Measurements from ENCODE around the gene GABRA6. TPM values are rescaled to one million over a fixed set of nuclear protein-coding genes. Genes with fewer than 3 reads are reported as not detected.
"Not testable (repeated sequence)": the region's sequence is repeated elsewhere in the genome, so short reads cannot be mapped to it uniquely, and the experiment has no call there.

Gene GABRA6
- not detected for total RNA-seq
- long read RNA-seq, result 0 reads

- intact Hi-C loops (cut with DNase I), result no loop called here
- DNase-seq (no peak), ATAC-seq (no peak)
Observed at GRCh38 chr5:161685461-161685860, at the start of gene GABRA6. Gene GABRA6 (plus strand): TSS chr5:161685721. CDS start chr5:161685990, 269 bp downstream.

DNA sequence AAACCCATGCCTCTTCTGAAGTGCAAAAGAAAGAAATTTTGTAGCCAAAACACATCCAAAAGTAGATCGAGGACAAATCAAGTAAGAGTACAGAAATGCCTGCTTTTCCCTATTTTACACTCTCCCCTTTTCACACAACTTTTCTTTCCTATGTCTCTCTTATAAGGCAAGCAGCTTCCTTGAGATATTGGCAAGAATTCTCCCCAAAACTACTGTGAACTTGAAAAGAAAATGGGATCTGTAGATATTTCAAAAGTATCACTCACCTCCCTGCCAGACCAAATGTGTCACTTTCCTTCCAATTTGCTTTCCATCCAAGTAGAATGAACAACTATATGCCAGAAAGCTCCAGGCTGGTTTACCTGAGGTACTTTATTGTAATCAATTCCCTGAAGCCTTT is 47.9 kb upstream of the GABRA6 start:
- intact Hi-C loops (cut with DNase I), result no loop called here
- no peak for ATAC-seq
- no peak for DNase-seq

DNA sequence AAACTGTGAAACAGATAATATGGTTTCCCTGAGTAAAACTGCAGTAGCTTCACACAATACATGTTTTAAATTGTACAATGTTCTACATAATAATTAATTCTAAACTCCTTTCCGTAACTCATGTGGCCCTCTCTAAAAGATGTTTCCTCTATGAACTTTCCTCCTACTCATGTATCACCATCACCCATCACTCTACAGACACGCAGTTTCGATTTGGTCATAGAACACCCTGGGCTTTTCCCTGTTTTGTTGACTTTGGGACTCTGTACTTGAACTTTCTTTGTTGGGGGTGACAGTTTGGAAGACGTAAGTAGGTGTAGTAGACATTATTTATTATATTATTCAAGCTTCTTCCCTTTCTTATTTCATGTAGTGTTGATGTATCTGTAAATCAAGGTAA is 44.1 kb upstream of the GABRA6 start:
- DNase-seq (no peak), ATAC-seq (no peak)
- intact Hi-C loops (cut with DNase I), result no loop called here

- DNase-seq, result no peak
- intact Hi-C loops (cut with DNase I), result no loop called here
- no peak for ATAC-seq
Observed at GRCh38 chr5:161645264-161645663, 40.3 kb upstream of the GABRA6 start.

DNA sequence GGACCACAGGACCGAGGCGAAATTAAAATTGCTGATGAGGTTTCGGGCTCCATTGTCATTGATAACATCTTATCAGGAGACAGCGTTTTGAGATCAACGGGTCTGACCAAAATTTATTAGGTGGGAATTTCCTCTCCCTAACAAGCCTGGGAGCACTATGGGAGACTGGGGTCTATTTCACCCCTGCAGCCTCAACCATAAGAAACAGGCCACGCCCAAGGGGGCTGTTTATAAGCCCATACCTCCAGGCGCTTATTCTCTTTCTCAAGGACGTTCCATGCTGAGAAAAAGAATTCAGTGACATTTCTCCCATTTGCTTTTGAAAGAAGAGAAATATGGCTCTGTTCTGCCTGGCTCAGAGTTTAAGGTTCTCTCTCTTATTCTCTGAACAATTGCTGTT is 33.6 kb upstream of the GABRA6 start:
- ATAC-seq; intact Hi-C loops (cut with DNase I); DNase-seq: not testable (repeated sequence)

GRCh38 chr5:161660806-161661205 is 24.7 kb upstream of the GABRA6 start:
- no peak for DNase-seq
- intact Hi-C loops (cut with DNase I), result no loop called here

GRCh38 chr5:161663431-161663830 is 22.1 kb upstream of the GABRA6 start:
- intact Hi-C loops (cut with DNase I), result no loop called here
- ATAC-seq (no peak), DNase-seq (no peak)

More at GRCh38 chr5:161660806-161661205, 24.7 kb upstream of the GABRA6 start:
- ATAC-seq, result no peak

DNA sequence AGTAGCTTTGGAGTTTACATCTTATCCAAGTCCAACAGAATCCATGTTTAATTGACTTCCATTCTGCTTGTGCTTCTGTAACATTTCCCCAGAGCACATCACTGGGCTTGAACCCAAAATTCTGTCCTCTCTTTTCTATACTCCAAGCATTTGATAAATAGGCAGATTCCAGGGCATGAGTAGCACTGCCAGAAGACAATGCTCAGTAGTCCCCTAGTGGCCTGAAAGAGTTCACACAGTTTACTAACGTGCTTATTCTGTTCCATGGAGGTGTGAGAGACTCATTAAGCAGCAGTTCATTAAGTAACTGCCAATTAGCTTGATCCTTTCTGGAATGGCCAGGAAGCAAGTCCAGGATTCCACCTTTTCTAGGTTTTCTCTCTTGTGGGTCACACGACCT is 9.4 kb upstream of the GABRA6 start:
- DNase-seq (no peak), ATAC-seq (no peak)
- intact Hi-C loops (cut with DNase I), result no loop called here

DNA sequence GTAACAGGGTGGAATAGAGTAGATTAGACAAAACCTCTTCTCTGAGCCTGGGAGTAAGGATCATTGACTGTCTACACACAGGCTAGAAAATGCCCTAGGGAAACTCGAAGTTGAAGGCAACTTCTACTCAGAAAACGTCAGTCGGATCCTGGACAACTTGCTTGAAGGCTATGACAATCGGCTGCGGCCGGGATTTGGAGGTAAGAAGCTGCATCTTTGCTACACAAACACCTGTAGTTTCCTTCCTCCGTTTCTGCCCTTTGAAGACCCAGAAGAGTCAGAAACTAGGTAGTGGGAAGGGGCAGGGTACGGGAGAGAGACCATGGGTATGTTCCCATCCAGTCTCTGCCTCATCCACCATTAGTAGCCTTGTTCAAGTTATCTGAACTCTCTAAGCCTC is 628 bp downstream of the GABRA6 start:
- DNase-seq (no peak), ATAC-seq (no peak)
- intact Hi-C loops (cut with DNase I), result no loop called here

DNA sequence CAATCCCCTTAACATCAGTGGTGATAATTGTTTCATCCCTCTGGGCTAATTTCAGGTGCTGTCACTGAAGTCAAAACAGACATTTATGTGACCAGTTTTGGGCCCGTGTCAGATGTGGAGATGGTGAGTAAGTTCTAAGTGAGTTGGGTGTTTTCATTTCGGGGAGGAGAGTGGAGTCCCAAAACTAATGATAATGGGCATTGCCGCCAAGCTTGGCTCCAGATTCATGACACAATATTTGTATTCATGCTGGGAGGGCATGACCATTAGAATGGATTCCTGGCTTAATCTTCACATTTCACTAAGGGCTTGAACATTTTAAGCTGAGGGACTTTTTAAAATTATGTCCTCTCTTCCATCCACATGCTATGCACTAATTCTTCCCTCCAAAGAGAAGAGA is 1.4 kb downstream of the GABRA6 start:
- intact Hi-C loops (cut with DNase I), result no loop called here
- no peak for DNase-seq
- ATAC-seq, result no peak

DNA sequence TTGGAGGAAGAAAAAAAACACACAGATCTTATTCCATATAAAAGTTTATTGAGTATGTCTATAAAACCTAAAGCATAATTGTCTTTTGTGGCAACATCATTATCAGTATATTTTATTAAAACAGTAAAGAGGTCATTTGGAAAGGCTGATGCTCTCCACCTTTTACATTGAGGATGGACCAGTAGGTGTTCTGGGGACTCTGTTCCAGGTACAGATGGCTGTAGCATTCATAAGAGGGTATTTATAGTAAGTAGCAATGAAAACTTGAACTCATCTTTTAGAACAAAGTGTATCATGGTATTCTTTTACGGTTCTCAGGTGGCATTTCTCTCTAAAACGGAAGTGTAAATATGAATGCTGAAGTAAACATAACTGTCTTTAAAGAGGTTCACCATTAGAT is 1.8 kb downstream of the GABRA6 start:
- intact Hi-C loops (cut with DNase I), result no loop called here
- no peak for DNase-seq
- no peak for ATAC-seq

DNA sequence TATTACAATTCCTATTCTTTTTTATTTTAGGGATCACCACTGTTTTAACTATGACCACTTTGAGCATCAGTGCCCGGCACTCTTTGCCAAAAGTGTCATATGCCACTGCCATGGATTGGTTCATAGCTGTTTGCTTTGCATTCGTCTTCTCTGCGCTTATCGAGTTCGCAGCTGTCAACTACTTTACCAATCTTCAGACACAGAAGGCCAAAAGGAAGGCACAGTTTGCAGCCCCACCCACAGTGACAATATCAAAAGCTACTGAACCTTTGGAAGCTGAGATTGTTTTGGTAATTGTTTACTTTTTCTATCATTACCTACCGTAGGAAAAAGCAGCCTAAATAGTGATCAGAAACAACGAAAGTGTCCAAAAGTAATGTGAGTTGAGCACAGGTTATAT is 6.4 kb downstream of the GABRA6 start:
- ATAC-seq (no peak), DNase-seq (no peak)
- intact Hi-C loops (cut with DNase I), result no loop called here

DNA sequence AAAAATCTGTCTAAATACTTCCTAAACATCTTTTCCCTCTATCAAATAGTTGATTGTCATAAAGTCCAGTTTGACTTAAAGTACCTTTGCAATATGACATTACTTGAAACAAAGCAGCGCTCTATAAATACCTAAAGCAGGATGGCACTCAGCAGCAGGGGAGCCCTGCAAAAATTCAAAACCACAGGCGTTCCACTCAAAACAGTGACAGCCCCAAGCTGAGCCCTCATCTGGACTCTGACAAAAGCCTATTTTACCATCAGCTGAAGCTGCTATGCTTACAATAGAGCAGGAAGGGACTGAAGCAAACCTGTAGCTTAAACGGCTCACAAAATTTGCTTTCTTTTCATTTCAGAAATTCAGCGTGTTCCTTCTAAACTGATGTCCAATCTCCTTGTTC is 11.5 kb downstream of the GABRA6 start:
- ATAC-seq (no peak), DNase-seq (no peak)
- intact Hi-C loops (cut with DNase I), result no loop called here

DNA sequence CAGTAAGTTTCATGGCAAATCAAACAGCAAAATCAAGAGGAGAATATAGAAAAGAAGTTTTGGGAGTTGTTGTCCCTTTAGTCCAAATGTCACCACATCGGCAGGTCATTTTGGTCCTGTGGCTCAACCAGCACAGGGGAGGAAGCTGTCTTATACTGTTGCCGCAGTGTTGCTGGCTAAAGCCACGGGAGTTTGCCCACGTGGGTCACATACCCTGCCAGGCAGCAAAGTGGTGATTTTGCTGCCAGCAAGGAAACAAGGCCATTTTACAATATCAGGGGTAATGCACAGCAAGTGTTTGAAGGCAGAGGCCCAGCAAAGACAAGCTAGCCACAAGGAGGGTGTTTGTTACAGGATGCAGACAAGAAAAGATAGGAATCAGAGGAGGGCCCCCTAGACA is 14.5 kb downstream of the GABRA6 start:
- intact Hi-C loops (cut with DNase I), result no loop called here
- DNase-seq (no peak), ATAC-seq (no peak)

GRCh38 chr5:161703528-161703927 is 18.0 kb downstream of the GABRA6 start:
- intact Hi-C loops (cut with DNase I), result no loop called here
- no peak for ATAC-seq
- no peak for DNase-seq

GRCh38 chr5:161707382-161707781 is 21.9 kb downstream of the GABRA6 start:
- DNase-seq (no peak), ATAC-seq (no peak)
- intact Hi-C loops (cut with DNase I), result no loop called here

DNA sequence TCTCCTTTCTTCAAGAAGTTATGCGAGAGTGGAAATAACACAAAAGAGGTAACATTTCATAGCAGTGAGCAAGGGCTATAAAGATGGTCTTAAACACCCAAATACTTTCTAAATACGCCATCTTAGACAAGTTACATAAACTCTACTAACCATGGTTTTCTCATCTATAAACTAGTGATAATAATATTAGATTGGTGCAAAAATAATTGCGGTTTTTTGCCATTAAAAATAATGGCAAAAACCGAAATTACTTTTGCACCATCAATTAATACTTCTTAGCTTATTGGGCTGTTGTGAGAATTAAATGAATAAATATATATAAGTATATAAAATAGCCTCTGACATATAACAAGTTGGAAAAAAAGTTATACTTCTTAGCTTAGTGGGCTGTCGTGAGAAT is 23.7 kb downstream of the GABRA6 start:
- DNase-seq, result no peak
- intact Hi-C loops (cut with DNase I), result no loop called here
- no peak for ATAC-seq

DNA sequence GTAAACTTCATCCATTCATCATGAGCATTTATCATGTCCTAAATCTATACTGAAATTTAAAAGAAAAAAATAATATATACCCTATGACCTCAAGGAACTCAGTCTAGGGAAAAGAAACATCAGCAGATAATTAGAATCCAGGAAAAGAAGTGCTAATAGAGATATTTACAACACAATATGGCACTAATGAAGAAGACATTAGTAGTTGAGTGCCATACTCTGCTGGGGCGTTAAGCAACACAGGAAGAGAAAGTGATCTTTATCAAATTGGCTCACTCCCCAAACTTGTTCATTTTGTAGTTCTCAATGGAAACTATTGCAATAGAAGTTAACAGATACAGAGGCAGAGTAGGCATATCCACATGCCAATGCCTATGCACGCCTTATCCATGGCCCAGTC is 27.5 kb downstream of the GABRA6 start:
- DNase-seq (no peak), ATAC-seq (no peak)
- intact Hi-C loops (cut with DNase I), result no loop called here

GRCh38 chr5:161719157-161719556 is 33.6 kb downstream of the GABRA6 start:
- intact Hi-C loops (cut with DNase I), result no loop called here
- DNase-seq (no peak), ATAC-seq (no peak)

GRCh38 chr5:161720460-161720859 is 34.9 kb downstream of the GABRA6 start:
- ATAC-seq (no peak), DNase-seq (no peak)
- intact Hi-C loops (cut with DNase I), result no loop called here

- ATAC-seq (no peak), DNase-seq (no peak)
- intact Hi-C loops (cut with DNase I), result no loop called here
Observed at GRCh38 chr5:161734741-161735140, 49.2 kb downstream of the GABRA6 start.

GRCh38 chr5:161740433-161740832 is 54.9 kb downstream of the GABRA6 start:
- intact Hi-C loops (cut with DNase I), result no loop called here
- DNase-seq, result no peak
- ATAC-seq, result no peak

All from left cardiac atrium (tissue), 4 donors.